Measurements from ENCODE around the gene SLC7A1. TPM values are rescaled to one million over a fixed set of nuclear protein-coding genes. Genes with fewer than 3 reads are reported as not detected.

The SLC7A1 gene
- total and polyA plus RNA-seq, 3 donors from 2014 or later, result 21.4 to 35.7 (median 27.0) TPM

GRCh38 chr13:29490561-29490885 lies 105.0 kb downstream of the SLC7A1 start:
- H3K4me3 ChIP-seq, result no peak overlapping the region
- H3K36me3 ChIP-seq (ENCODE audit: low read depth, missing control alignments), result no peaks in the 10 kb centered on the region
- no peaks in the 10 kb centered on the region for H3K9me3 ChIP-seq
- intact Hi-C loops (cut with DNase I; ENCODE audit: low total_unique reads), result no loop called here
- no peak for DNase-seq
- 79 to 89% methylated on average over 9 of the region's 9 CpGs for WGBS, 2 donors
- no peak overlapping the region for H3K27ac ChIP-seq
- H3K27me3 ChIP-seq, result no peaks in the 10 kb centered on the region
- TF ChIP-seq CTCF (IDR thresholded peaks at IDR 0.05) (no peak), POLR2A (IDR thresholded peaks at IDR 0.05) (no peak)
- H3K4me1 ChIP-seq, result no peaks in the 10 kb centered on the region

GRCh38 chr13:29489650-29490560 lies 105.6 kb downstream of the SLC7A1 start:
- Histone ChIP-seq H3K36me3 (ENCODE audit: low read depth, missing control alignments) (no peaks in the 10 kb centered on the region), H3K4me1 (no peaks in the 10 kb centered on the region), H3K4me3 (no peak overlapping the region), H3K9me3 (no peaks in the 10 kb centered on the region), H3K27ac (no peak overlapping the region), H3K27me3 (no peaks in the 10 kb centered on the region)
- DNase-seq, result no peak
- TF ChIP-seq CTCF (IDR thresholded peaks at IDR 0.05), result no peak
- TF ChIP-seq POLR2A (IDR thresholded peaks at IDR 0.05), result no peak
- WGBS, 2 donors, result 80 to 90% methylated on average over 14 of the region's 14 CpGs
- intact Hi-C loops (cut with DNase I; ENCODE audit: low total_unique reads), result no loop called here

GRCh38 chr13:29487466-29488454 lies 107.7 kb downstream of the SLC7A1 start:
- Histone ChIP-seq H3K27me3 (no peaks in the 10 kb centered on the region), H3K36me3 (ENCODE audit: low read depth, missing control alignments) (no peaks in the 10 kb centered on the region), H3K27ac (no peak overlapping the region), H3K4me3 (no peak overlapping the region), H3K4me1 (no peaks in the 10 kb centered on the region), H3K9me3 (no peaks in the 10 kb centered on the region)
- 89 to 92% methylated on average over 21 to 22 of the region's 22 CpGs for WGBS, 2 donors
- intact Hi-C loops (cut with DNase I; ENCODE audit: low total_unique reads), result no loop called here
- no peak for DNase-seq
- TF ChIP-seq CTCF (IDR thresholded peaks at IDR 0.05) (no peak), POLR2A (IDR thresholded peaks at IDR 0.05) (no peak)

GRCh38 chr13:29486551-29486950 lies 108.9 kb downstream of the SLC7A1 start:
- no peaks in the 10 kb centered on the region for H3K36me3 ChIP-seq (ENCODE audit: low read depth, missing control alignments)
- intact Hi-C loops (cut with DNase I; ENCODE audit: low total_unique reads), result no loop called here
- H3K27me3 ChIP-seq, result no peaks in the 10 kb centered on the region
- no peak overlapping the region for H3K4me3 ChIP-seq
- H3K27ac ChIP-seq, result no peak overlapping the region
- no peaks in the 10 kb centered on the region for H3K4me1 ChIP-seq
- TF ChIP-seq POLR2A (IDR thresholded peaks at IDR 0.05) (no peak), CTCF (IDR thresholded peaks at IDR 0.05) (no peak)
- no peak for DNase-seq
- 74 to 80% methylated on average over 3 of the region's 3 CpGs for WGBS, 2 donors
- H3K9me3 ChIP-seq, result no peaks in the 10 kb centered on the region
